GM12892 (cell line): ENCODE data around the gene ENAH.

ENCODE experiments used
- POLR2A ChIP-seq: IDR thresholded peaks from 2 replicates; pipeline ENCODE4 v1.6.1; 2011; ENCODE audit warnings: low read depth, low read length, control low read depth
- POLR2AphosphoS5 ChIP-seq: IDR thresholded peaks from 2 replicates; pipeline ENCODE4 v1.6.1; 2011; ENCODE audit warnings: low read depth, low read length, control low read depth
- TAF1 ChIP-seq: IDR thresholded peaks from 2 replicates; pipeline ENCODE4 v1.6.1; 2011; ENCODE audit warnings: low read depth, mild to moderate bottlenecking, control low read depth, low read length, borderline replicate concordance

DNA sequence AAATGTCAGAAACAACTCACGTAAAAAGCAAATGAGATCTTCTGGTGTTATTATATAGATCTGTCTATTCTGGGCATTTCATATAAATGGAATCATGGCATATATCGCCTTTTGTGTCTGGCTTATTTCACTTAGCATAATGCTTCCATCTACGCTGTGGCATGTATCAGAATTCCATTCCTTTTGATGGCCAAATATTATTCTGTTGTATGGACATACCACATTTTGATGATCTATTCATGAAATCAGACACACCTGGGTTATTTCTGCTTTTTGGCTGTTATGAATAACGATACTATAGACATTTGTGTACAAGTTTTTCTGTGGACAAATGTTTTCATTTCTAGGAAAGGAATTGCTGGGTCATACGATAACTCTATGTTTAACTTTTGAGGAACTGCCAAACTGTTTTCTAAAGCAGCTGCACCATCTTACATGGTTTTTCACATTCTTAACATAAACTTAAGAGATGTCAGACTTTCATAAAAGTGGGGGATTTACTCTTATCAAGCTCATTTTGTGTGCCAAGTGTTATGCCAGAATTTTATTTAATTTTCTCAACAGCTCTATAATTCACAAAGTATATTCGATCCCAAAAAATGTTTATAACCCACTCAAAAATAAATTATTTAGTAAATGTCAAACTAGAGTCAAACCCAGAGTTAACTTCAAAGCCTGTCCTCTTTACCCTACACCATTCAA is 7.6 kb downstream of the ENAH start:
- TF ChIP-seq POLR2A, result no peak
- TF ChIP-seq TAF1, result no peak
- TF ChIP-seq POLR2AphosphoS5, result no peak
